H1 (cell line): ENCODE data around the gene FOXP4. TPM values are rescaled to one million over a fixed set of nuclear protein-coding genes. Genes with fewer than 3 reads are reported as not detected.

Experiments
- ASH2L ChIP-seq: fragments of 200-600, 300-600 bp; sonication (generic); IDR thresholded peaks from one replicate; pipeline ENCODE4 v1.7.1; 2017; ENCODE audit warnings: low read length
- CBX5 ChIP-seq: fragments of 300-800, 300-1000 bp; sonication (generic); IDR thresholded peaks from 2 replicates; pipeline ENCODE4 v1.7.1; 2016; ENCODE audit warnings: antibody characterized with exemption, low read length, low read depth
- CHD2 ChIP-seq: IDR thresholded peaks from 2 replicates; pipeline ENCODE4 v1.6.1; 2012; ENCODE audit warnings: low read length, improper control_type of control experiment
- EGR1 ChIP-seq: IDR thresholded peaks from 2 replicates; pipeline ENCODE4 v1.6.1; 2011; ENCODE audit warnings: low read depth, low read length, borderline replicate concordance
- EP300 ChIP-seq, 2 experiments: IDR thresholded peaks; 1 replicate in 1 of 2; 2 replicates in 1 of 2; pipeline ENCODE4 v1.6.1; 2011 to 2012; ENCODE audit warnings: low read depth in 2 of 2, low read length in 2 of 2, mild to moderate bottlenecking in 2 of 2, borderline replicate concordance in 1 of 2, inconsistent platforms in 1 of 2, moderate library complexity in 1 of 2
- EZH2 ChIP-seq: fragments of 200-600 bp; sonication (generic); IDR thresholded peaks from 2 replicates; pipeline ENCODE4 v1.7.1; 2012; ENCODE audit warnings: low read depth, mild to moderate bottlenecking, moderate library complexity, low read length, inconsistent platforms; ENCODE audit not compliant: severe bottlenecking
- HDAC2 ChIP-seq, 2 experiments: fragments of 300-600 bp in 1 of 2; sonication (generic) in 1 of 2; IDR thresholded peaks; 2 replicates each; pipeline ENCODE4 v1.6.1; 2011 to 2012; ENCODE audit warnings: low read depth in 2 of 2, low read length in 2 of 2, mild to moderate bottlenecking in 2 of 2, moderate library complexity in 2 of 2, borderline replicate concordance in 1 of 2, inconsistent platforms in 1 of 2
- KDM4A ChIP-seq: IDR thresholded peaks from one replicate; pipeline ENCODE4 v1.7.1; 2012; ENCODE audit warnings: low read depth, mild to moderate bottlenecking, moderate library complexity, low read length, inconsistent platforms; ENCODE audit not compliant: severe bottlenecking
- KDM5A ChIP-seq: fragments of 200-600 bp; IDR thresholded peaks from 2 replicates; pipeline ENCODE4 v1.7.1; 2012; ENCODE audit warnings: mild to moderate bottlenecking, low read length, inconsistent platforms, mixed read lengths
- RAD21 ChIP-seq, 2 experiments: IDR thresholded peaks in 1 of 2; conservative IDR thresholded peaks in 1 of 2; 2 replicates each; pipeline ENCODE4 v1.6.1; 2011; ENCODE audit warnings: low read depth in 2 of 2, low read length in 2 of 2, improper control_type of control experiment in 1 of 2, inconsistent platforms in 1 of 2, mild to moderate bottlenecking in 1 of 2, moderate library complexity in 1 of 2
- RBBP5 ChIP-seq: IDR thresholded peaks from 2 replicates; pipeline ENCODE4 v1.7.1; 2012; ENCODE audit warnings: low read depth, mild to moderate bottlenecking, inconsistent platforms, low read length, moderate library complexity, borderline replicate concordance
- SAP30 ChIP-seq: fragments of 300-600 bp; sonication (generic); IDR thresholded peaks from 2 replicates; pipeline ENCODE4 v1.7.1; 2012; ENCODE audit warnings: low read length, moderate library complexity, mild to moderate bottlenecking, inconsistent platforms; ENCODE audit not compliant: insufficient read depth, insufficient replicate concordance
- SIN3A ChIP-seq, 2 experiments: IDR thresholded peaks in 1 of 2; conservative IDR thresholded peaks in 1 of 2; 2 replicates each; pipeline ENCODE4 v1.6.1; 2011 to 2012; ENCODE audit warnings: low read length in 2 of 2, improper control_type of control experiment in 1 of 2, low read depth in 1 of 2, mild to moderate bottlenecking in 1 of 2
- SIRT6 ChIP-seq: IDR thresholded peaks from one replicate; pipeline ENCODE4 v1.7.1; 2012; ENCODE audit warnings: low read length, inconsistent platforms
- SP1 ChIP-seq: IDR thresholded peaks from 2 replicates; pipeline ENCODE4 v1.6.1; 2011; ENCODE audit warnings: low read depth, low read length
- SP4 ChIP-seq: IDR thresholded peaks from 2 replicates; pipeline ENCODE4 v1.6.1; 2012; ENCODE audit warnings: low read length, inconsistent platforms
- SRF ChIP-seq: IDR thresholded peaks from 2 replicates; pipeline ENCODE4 v1.6.1; 2011; ENCODE audit warnings: mild to moderate bottlenecking, low read depth, low read length, moderate library complexity
- TBP ChIP-seq: IDR thresholded peaks from 2 replicates; pipeline ENCODE4 v1.6.1; 2011; ENCODE audit warnings: low read depth, low read length, improper control_type of control experiment
- TEAD4 ChIP-seq: IDR thresholded peaks from 2 replicates; pipeline ENCODE4 v1.6.1; 2012; ENCODE audit warnings: low read depth, low read length, inconsistent platforms, mixed read lengths
- YY1 ChIP-seq: IDR thresholded peaks from 2 replicates; pipeline ENCODE4 v1.6.1; 2011; ENCODE audit warnings: low read depth, mild to moderate bottlenecking, low read length
- ZNF274 ChIP-seq: IDR thresholded peaks from 2 replicates; pipeline ENCODE4 v1.7.0; 2012; ENCODE audit warnings: low read length, borderline replicate concordance; ENCODE audit errors: extremely low read depth
- polyA plus RNA-seq, 7 experiments: library from polyadenylated mRNA; depleted of rRNA in 3 of 7; stranded (reverse) in 5 of 7; unstranded in 2 of 7; fragments of >200 nt in 5 of 7; fragments of 200-250 nt in 2 of 7; gene quantifications; 1 replicate in 5 of 7; 2 replicates in 1 of 7; 4 replicates in 1 of 7; pipeline versions ENCODE4 v1.2.1 to v1.2.3, GENCODE V29; 2011 to 2013; ENCODE audit warnings: missing spikeins in 2 of 7, mixed read lengths in 2 of 7
- total RNA-seq: library from RNA; stranded (reverse); fragmentation: NEBNext Ultra II Directional; extraction: Animal tissue kit (Norgen Biotek cat#: 25700); gene quantifications from 2 replicates; pipeline ENCODE4 v1.2.1, GENCODE V29; 2021
- TF ChIP-seq, protein P1 (sequence below): IDR thresholded peaks from 2 replicates; pipeline ENCODE4 v1.6.1; 2011; ENCODE audit warnings: low read length, improper control_type of control experiment

Gene FOXP4
- total and polyA plus RNA-seq, 2 of the 8 experiments (the other 6 are each of a cell fraction or from before 2014, with no cell fraction given): 4.8 to 13.3 TPM

DNA sequence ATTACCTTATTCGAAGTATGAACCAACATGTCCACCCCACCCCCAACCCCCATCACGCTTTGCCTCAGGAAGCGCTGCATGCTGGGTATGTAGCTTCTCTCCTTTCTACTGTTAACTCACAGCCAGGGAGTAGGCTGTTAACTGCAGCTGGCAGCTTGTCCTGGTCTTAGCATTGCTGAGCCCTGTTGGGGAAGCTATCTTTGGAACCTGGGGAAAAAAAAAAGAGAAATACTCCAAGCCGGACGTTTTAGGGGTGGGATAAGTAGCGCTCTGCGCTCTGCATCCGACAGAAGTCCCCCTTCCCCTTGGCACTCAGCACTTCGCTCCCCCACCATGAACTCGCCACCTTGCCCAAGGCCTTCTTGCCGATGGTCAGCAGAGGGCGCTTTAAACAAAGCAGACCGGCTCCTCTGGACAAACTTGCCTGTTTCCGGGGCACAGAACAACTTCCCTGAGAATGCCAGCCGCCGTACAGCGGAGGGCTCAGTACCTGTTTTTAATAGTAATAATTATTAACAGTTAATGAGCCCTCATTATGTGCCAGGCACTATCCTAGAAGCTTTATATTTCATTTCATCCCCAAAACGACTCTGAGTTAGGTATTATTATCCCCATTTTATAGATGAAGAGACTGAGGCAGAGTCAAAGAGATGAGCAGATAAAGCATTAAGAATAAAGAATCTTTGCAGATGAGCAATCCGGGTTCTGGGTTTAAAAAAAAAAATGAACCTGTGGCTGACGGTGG is 56.9 kb downstream of the FOXP4 start (continued):
- TF ChIP-seq EP300 (IDR thresholded peaks at IDR 0.05; ENCODE audit: borderline replicate concordance in 1 of 2, low read depth in 2 of 2, low read length in 2 of 2) (no peak; a peak in 1 of 3 replicates), SP1 (0 out of 2 replicates have a peak, but pooled peaks have one; percentile 22), CBX5 (no peak), EZH2 (no peak), TEAD4 (0 out of 2 replicates have a peak, but pooled peaks have one; percentile 7), ASH2L (peak; percentile 62), SIRT6 (no peak), CHD2 (no peak), HDAC2 (IDR thresholded peaks at IDR 0.05; ENCODE audit: borderline replicate concordance in 1 of 2, low read depth in 2 of 2, low read length in 2 of 2) (peak in 1 of 2 experiments; percentile 8; a peak in 1 of 4 replicates), YY1 (peak; percentile 56; the same call in 1 of the 2 replicates), SAP30 (no peak), SRF (no peak), EGR1 (no peak), RAD21 (IDR thresholded peaks at IDR 0.05 in 1 of 2, conservative IDR thresholded peaks at IDR 0.05 in 1 of 2; ENCODE audit: low read depth in 2 of 2, low read length in 2 of 2) (peak; percentile 95 to 96), ZNF274 (no peak), TBP (0 out of 2 replicates have a peak, but pooled peaks have one; percentile 34), KDM4A (peak; percentile 50), SIN3A (conservative IDR thresholded peaks at IDR 0.05 in 1 of 2, IDR thresholded peaks at IDR 0.05 in 1 of 2; ENCODE audit: low read depth in 1 of 2, low read length in 2 of 2) (0 out of 4 replicates have a peak, but pooled peaks of 1 of the 2 experiments have one; percentile 37), SP4 (peak; percentile 41; the same call in 1 of the 2 replicates), KDM5A (no peak), RBBP5 (0 out of 2 replicates have a peak, but pooled peaks have one; percentile 32)
- TF ChIP-seq, protein P1, sequence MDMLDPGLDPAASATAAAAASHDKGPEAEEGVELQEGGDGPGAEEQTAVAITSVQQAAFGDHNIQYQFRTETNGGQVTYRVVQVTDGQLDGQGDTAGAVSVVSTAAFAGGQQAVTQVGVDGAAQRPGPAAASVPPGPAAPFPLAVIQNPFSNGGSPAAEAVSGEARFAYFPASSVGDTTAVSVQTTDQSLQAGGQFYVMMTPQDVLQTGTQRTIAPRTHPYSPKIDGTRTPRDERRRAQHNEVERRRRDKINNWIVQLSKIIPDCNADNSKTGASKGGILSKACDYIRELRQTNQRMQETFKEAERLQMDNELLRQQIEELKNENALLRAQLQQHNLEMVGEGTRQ: no peak
